WI38 (cell line): ENCODE data around the gene GRIK4.
"Not testable (repeated sequence)": the region's sequence is repeated elsewhere in the genome, so short reads cannot be mapped to it uniquely, and the experiment has no call there.

Experiments
- H3K4me3 ChIP-seq: 2 replicates; pipeline ENCODE4 v1.5.1; 2011; ENCODE audit warnings: low read depth, mild to moderate bottlenecking, control low read depth, low read length
- CTCF ChIP-seq: IDR thresholded peaks from 2 replicates; pipeline ENCODE4 v1.5.1; 2012; ENCODE audit warnings: low read depth, mild to moderate bottlenecking, control low read depth, low read length

The GRIK4 gene

GRCh38 chr11:120500414-120501071, 11.0 kb upstream of the GRIK4 start:
- TF ChIP-seq CTCF, result no peak
- no peak overlapping the region for H3K4me3 ChIP-seq

- TF ChIP-seq CTCF, result no peak
- H3K4me3 ChIP-seq, result no peak overlapping the region
Measured at GRCh38 chr11:120501440-120501839, 10.1 kb upstream of the GRIK4 start.

- H3K4me3 ChIP-seq, result no peak overlapping the region
- TF ChIP-seq CTCF, result no peak
Measured at GRCh38 chr11:120501976-120502755, 9.4 kb upstream of the GRIK4 start.

- not testable (repeated sequence) for H3K4me3 ChIP-seq
Measured at GRCh38 chr11:120503529-120503928, 8.0 kb upstream of the GRIK4 start.

GRCh38 chr11:120505801-120506425, 5.6 kb upstream of the GRIK4 start:
- no peak overlapping the region for H3K4me3 ChIP-seq
- no peak for TF ChIP-seq CTCF

GRCh38 chr11:120509346-120510053, 2.0 kb upstream of the GRIK4 start:
- no peak for TF ChIP-seq CTCF
- no peak overlapping the region for H3K4me3 ChIP-seq

GRCh38 chr11:120510406-120511115, 987 bp upstream of the GRIK4 start:
- no peak overlapping the region; the same call in 1 of the 2 replicates for H3K4me3 ChIP-seq
- TF ChIP-seq CTCF, result no peak
